Ishikawa (cell line): Measurements from ENCODE around the gene ZBTB45.

Source experiments
- CEBPB ChIP-seq: IDR thresholded peaks from 2 replicates; pipeline ENCODE4 v1.6.1; 2012
- CREB1 ChIP-seq: IDR thresholded peaks from 2 replicates; pipeline ENCODE4 v1.6.1; 2012; ENCODE audit warnings: low read depth
- EGR1 ChIP-seq: IDR thresholded peaks from 2 replicates; pipeline ENCODE4 v1.6.1; 2012
- EP300 ChIP-seq: IDR thresholded peaks from 2 replicates; pipeline ENCODE4 v1.6.1; 2012; ENCODE audit warnings: borderline replicate concordance
- FOXM1 ChIP-seq: IDR thresholded peaks from 2 replicates; pipeline ENCODE4 v1.6.1; 2012; ENCODE audit warnings: low read depth, borderline replicate concordance
- RAD21 ChIP-seq: IDR thresholded peaks from 2 replicates; pipeline ENCODE4 v1.6.1; 2012; ENCODE audit warnings: low read depth
- TAF1 ChIP-seq: IDR thresholded peaks from 2 replicates; pipeline ENCODE4 v1.6.1; 2012; ENCODE audit warnings: low read depth, mild to moderate bottlenecking
- TCF12 ChIP-seq: IDR thresholded peaks from 2 replicates; pipeline ENCODE4 v1.6.1; 2012; ENCODE audit warnings: low read depth
- TEAD4 ChIP-seq: IDR thresholded peaks from 2 replicates; pipeline ENCODE4 v1.6.1; 2012
- YY1 ChIP-seq: IDR thresholded peaks from 2 replicates; pipeline ENCODE4 v1.6.1; 2012; ENCODE audit warnings: low read depth
- ZBTB7A ChIP-seq: IDR thresholded peaks from 2 replicates; pipeline ENCODE4 v1.6.1; 2012; ENCODE audit warnings: low read depth
- TF ChIP-seq, protein P1 (sequence below): IDR thresholded peaks from 2 replicates; pipeline ENCODE4 v1.6.1; 2012; ENCODE audit warnings: low read depth, mild to moderate bottlenecking
- TF ChIP-seq, protein P2 (sequence below): IDR thresholded peaks from 2 replicates; pipeline ENCODE4 v1.6.1; 2012
- TF ChIP-seq, protein P3 (sequence below): IDR thresholded peaks from 2 replicates; pipeline ENCODE4 v1.6.1; 2012

The ZBTB45 gene

DNA sequence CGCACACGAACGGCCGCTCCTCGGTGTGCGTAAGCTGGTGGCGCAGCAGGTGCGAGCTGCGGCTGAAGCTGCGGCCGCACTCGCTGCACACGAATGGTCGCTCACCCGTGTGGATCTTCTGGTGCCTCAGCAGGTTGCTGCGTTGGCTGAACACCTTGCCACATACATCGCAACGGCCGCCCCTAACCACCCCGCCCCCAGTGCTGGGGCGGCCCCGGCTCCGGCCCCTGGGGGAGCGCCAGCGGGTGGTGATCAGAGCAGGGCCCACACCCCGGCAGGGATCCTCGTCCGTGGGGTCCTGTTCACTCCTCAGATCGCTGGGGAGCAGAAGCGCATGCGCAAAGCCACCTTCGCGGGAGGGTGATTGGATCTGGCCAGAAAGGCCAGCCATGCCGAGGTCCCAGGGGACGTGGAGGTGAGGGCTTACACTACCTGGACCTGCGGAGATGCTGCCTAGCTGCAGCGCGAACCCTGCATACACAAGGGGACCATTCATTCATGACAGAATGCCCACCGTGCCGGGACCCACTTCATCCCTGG, 43.5 kb upstream of the ZBTB45 start:
- TF ChIP-seq CREB1 (no peak), CEBPB (no peak), TCF12 (no peak), YY1 (no peak), EGR1 (no peak)
- TF ChIP-seq, protein P1, sequence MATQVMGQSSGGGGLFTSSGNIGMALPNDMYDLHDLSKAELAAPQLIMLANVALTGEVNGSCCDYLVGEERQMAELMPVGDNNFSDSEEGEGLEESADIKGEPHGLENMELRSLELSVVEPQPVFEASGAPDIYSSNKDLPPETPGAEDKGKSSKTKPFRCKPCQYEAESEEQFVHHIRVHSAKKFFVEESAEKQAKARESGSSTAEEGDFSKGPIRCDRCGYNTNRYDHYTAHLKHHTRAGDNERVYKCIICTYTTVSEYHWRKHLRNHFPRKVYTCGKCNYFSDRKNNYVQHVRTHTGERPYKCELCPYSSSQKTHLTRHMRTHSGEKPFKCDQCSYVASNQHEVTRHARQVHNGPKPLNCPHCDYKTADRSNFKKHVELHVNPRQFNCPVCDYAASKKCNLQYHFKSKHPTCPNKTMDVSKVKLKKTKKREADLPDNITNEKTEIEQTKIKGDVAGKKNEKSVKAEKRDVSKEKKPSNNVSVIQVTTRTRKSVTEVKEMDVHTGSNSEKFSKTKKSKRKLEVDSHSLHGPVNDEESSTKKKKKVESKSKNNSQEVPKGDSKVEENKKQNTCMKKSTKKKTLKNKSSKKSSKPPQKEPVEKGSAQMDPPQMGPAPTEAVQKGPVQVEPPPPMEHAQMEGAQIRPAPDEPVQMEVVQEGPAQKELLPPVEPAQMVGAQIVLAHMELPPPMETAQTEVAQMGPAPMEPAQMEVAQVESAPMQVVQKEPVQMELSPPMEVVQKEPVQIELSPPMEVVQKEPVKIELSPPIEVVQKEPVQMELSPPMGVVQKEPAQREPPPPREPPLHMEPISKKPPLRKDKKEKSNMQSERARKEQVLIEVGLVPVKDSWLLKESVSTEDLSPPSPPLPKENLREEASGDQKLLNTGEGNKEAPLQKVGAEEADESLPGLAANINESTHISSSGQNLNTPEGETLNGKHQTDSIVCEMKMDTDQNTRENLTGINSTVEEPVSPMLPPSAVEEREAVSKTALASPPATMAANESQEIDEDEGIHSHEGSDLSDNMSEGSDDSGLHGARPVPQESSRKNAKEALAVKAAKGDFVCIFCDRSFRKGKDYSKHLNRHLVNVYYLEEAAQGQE: no peak
- TF ChIP-seq, protein P2, sequence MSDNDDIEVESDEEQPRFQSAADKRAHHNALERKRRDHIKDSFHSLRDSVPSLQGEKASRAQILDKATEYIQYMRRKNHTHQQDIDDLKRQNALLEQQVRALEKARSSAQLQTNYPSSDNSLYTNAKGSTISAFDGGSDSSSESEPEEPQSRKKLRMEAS: no peak
- TF ChIP-seq, protein P3, sequence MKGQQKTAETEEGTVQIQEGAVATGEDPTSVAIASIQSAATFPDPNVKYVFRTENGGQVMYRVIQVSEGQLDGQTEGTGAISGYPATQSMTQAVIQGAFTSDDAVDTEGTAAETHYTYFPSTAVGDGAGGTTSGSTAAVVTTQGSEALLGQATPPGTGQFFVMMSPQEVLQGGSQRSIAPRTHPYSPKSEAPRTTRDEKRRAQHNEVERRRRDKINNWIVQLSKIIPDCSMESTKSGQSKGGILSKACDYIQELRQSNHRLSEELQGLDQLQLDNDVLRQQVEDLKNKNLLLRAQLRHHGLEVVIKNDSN: no peak

DNA sequence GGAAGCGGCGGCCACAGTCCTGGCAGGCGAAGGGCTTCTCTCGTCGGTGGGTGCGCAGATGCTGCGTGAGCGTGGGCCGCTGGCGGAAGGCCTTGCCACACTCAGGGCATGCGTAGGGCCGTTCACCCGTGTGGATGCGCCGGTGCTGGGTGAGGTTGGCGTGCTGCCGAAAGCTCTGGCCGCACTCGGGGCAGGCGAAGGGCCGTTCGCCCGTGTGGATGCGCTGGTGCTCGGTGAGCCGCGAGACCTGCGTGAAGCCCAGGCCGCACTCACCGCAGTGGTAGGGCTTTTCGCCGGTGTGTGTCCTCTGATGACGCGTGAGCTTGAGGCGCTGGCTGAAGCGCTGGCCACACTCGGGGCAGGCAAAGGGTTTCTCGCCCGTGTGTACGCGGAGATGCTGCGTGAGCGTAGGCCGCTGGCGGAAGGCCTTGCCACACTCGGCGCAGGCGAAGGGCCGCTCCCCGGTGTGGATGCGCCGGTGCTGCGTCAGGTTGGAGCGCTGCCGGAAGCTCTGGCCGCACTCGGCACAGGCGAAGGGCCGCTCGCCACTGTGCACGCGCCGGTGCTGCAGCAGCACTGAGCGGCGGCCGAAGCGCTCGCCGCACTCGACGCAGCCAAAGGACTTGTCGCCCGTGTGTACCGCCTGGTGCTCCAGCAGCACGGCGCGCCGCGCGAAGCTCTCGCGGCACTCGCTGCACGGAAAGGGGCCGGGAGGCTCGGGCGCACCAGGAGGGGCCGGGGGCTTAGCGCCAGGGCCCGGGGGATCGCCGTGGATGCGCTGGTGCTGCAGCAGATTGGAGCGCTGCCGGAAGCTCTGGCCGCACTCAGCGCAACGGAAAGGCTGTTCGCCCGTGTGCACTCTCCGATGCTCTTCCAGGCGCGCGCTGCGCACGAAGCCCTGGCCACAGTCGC, 42.8 kb upstream of the ZBTB45 start:
- TF ChIP-seq TEAD4 (0 out of 2 replicates have a peak, but pooled peaks have one; percentile 17), CEBPB (no peak), RAD21 (no peak), EP300 (no peak), CREB1 (no peak), TCF12 (no peak)
- TF ChIP-seq, protein P2: peak; percentile 69
- TF ChIP-seq, protein P3: no peak

DNA sequence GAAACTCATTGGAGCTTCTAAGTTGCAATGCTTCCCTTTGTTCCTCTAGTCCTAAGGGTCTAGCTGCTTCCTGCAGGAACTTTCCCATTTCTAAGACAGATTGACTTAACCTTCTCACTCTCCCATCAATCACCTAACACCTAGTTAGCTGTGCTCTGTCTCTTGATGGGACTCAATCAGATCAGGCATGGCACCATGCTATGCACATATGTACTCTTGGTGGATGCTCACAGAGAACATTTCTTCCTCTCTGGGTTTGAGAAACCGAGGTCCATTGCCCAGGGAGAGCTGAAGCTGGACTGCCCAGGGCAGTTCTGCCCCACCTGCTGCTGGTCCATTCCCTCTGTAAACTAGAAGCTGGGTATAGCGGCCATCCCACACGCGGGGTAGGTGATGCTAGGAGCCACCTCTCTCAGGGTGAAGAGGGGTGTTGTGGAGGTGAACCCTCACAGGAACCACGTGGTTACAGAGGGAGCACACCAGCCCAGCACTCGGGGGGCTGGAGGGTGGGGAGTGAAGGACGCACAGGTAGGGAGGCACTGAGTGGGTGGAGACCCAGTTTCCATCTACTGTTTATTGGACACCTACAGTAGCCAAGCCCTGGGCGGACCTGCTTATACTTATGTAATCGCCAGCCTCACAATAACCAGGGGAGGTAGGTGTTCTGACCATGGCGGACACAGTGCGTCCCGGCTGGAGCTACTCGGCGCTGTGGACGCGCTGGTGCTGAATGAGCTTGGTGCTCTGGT, 41.9 kb upstream of the ZBTB45 start:
- TF ChIP-seq TAF1 (no peak), TCF12 (no peak), EP300 (no peak), YY1 (no peak), CEBPB (no peak), CREB1 (no peak), ZBTB7A (no peak), EGR1 (no peak), TEAD4 (no peak), FOXM1 (no peak)
- TF ChIP-seq, protein P2: no peak
- TF ChIP-seq, protein P1: no peak
- TF ChIP-seq, protein P3: no peak

DNA sequence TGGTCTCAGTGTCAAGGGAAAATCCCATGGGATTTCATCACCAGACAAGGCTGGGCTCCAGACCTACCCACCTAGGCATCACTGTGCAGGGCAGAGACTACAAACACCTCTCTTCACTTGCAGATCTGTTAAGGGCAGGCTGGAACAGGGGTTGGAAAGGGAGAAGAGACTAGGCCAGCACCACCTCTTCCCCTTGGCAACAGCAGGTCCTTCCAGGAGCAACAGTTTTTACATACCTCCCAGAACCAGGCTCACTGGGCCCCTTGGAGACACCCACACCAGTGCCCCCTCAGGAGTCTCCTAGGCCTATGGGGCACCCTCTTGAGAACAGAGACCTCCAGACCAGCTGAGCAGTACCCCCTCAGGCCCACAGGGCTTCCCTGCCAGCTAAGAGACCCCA, 41.3 kb upstream of the ZBTB45 start:
- no peak for TF ChIP-seq CREB1
